Measurements from ENCODE around the gene RNF148.

DNA sequence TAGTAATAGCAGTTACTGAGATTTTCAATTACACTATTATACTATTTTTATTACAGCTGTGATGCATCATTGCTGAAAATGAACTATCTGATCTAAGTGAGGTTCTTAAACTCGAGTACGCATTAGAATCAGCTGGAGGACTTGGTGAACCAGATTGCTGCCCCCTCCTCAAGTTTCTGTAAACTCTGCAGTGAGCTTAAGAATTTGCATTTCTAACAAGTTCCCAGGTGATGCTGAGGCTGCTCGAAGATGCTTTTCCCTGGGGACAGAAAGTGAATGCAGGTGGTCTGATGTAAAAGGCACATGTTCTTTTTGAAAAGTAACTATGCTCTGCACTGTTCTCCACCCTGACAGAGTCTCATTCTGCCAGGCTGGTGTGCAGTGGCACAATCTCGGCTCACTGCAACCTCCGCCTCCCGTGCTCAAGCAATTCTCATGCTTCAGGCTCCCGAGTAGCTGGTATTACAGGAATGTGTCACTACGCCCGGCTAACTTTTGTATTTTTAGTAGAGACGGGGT lies 16.3 kb downstream of the RNF148 start:
- TF ChIP-seq, protein P1, sequence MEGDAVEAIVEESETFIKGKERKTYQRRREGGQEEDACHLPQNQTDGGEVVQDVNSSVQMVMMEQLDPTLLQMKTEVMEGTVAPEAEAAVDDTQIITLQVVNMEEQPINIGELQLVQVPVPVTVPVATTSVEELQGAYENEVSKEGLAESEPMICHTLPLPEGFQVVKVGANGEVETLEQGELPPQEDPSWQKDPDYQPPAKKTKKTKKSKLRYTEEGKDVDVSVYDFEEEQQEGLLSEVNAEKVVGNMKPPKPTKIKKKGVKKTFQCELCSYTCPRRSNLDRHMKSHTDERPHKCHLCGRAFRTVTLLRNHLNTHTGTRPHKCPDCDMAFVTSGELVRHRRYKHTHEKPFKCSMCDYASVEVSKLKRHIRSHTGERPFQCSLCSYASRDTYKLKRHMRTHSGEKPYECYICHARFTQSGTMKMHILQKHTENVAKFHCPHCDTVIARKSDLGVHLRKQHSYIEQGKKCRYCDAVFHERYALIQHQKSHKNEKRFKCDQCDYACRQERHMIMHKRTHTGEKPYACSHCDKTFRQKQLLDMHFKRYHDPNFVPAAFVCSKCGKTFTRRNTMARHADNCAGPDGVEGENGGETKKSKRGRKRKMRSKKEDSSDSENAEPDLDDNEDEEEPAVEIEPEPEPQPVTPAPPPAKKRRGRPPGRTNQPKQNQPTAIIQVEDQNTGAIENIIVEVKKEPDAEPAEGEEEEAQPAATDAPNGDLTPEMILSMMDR (IDR thresholded peaks at IDR 0.05): no peak
- no peak for TF ChIP-seq POLR2A (IDR thresholded peaks at IDR 0.05)
